Measurements from ENCODE around the gene CLCN2.

The CLCN2 gene

DNA sequence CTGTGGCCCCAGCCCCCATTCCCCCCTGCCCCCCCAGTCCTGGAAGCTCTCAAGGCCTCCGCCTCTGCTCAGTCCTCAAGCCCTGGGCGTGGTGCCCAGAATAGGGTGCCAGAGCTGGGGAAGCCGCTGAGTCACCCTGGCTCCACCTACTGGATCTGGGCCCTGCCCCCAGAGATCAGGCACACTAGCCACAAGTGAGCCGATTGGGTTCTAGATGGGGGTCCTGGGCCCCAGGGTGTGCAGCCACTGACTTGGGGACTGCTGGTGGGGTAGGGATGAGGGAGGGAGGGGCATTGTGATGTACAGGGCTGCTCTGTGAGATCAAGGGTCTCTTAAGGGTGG is 41.3 kb downstream of the CLCN2 start:
- H2AFZ ChIP-seq (ENCODE audit: low read length) = no peak overlapping the region
- no peak overlapping the region for H3K4me3 ChIP-seq (ENCODE audit: low read depth, low read length, poor library complexity, severe bottlenecking)
- H3K4me2 ChIP-seq (ENCODE audit: low read length) = no peak overlapping the region
- H3F3A ChIP-seq (ENCODE audit: insufficient read depth, low read length) = no peaks in the 10 kb centered on the region
- H3K9me3 ChIP-seq (ENCODE audit: low read length) = no peaks in the 10 kb centered on the region
- no peaks in the 10 kb centered on the region for H4K20me1 ChIP-seq (ENCODE audit: insufficient read depth, low read length)
- H3K27me3 ChIP-seq (ENCODE audit: insufficient read depth, low read length) = no peaks in the 10 kb centered on the region
- peaks cover 43% of the 10 kb centered on the region for H3K79me2 ChIP-seq (ENCODE audit: insufficient read depth, low read length)
- peaks cover 98% of the 10 kb centered on the region for H3K36me3 ChIP-seq (ENCODE audit: insufficient read depth, low read length)
- no peaks in the 10 kb centered on the region for H3K9me2 ChIP-seq (ENCODE audit: low read depth, low read length)
- no peak for TF ChIP-seq EZH2 (IDR thresholded peaks at IDR 0.05; ENCODE audit: borderline replicate concordance, low read length)
- TF ChIP-seq, protein P1, sequence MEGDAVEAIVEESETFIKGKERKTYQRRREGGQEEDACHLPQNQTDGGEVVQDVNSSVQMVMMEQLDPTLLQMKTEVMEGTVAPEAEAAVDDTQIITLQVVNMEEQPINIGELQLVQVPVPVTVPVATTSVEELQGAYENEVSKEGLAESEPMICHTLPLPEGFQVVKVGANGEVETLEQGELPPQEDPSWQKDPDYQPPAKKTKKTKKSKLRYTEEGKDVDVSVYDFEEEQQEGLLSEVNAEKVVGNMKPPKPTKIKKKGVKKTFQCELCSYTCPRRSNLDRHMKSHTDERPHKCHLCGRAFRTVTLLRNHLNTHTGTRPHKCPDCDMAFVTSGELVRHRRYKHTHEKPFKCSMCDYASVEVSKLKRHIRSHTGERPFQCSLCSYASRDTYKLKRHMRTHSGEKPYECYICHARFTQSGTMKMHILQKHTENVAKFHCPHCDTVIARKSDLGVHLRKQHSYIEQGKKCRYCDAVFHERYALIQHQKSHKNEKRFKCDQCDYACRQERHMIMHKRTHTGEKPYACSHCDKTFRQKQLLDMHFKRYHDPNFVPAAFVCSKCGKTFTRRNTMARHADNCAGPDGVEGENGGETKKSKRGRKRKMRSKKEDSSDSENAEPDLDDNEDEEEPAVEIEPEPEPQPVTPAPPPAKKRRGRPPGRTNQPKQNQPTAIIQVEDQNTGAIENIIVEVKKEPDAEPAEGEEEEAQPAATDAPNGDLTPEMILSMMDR (IDR thresholded peaks at IDR 0.05; ENCODE audit: low read length) = no peak
- peaks cover 21% of the 10 kb centered on the region for H3K4me1 ChIP-seq (ENCODE audit: insufficient read depth, low read length, severe bottlenecking)
- H3K27ac ChIP-seq (ENCODE audit: low read depth, low read length, poor library complexity, severe bottlenecking) = no peak overlapping the region
- H3K9ac ChIP-seq (ENCODE audit: low read length) = no peak overlapping the region

DNA sequence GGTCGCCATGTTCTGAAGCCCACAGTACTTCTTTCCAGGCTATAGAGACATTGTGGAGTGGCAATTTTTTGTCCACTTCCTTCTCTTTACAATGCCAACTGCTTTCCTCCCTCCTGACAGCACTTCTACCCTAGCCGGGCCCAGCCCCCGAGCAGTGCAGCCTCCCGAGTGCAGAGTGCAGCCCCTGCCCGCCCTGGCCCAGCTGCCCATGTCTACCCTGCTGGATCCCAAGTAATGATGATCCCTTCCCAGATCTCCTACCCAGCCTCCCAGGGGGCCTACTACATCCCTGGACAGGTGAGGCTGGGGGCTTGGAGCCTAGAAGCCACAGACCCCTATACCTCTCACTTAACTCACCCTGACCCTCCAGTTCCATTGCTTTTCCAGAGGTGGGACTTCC is 44.2 kb downstream of the CLCN2 start:
- Histone ChIP-seq H3K79me2 (ENCODE audit: insufficient read depth, low read length) (peaks cover 46% of the 10 kb centered on the region), H3K4me1 (ENCODE audit: insufficient read depth, low read length, severe bottlenecking) (peaks cover 26% of the 10 kb centered on the region), H2AFZ (ENCODE audit: low read length) (no peak overlapping the region), H3F3A (ENCODE audit: insufficient read depth, low read length) (no peaks in the 10 kb centered on the region), H3K4me3 (ENCODE audit: low read depth, low read length, poor library complexity, severe bottlenecking) (peak overlapping the region; percentile 84), H3K27ac (ENCODE audit: low read depth, low read length, poor library complexity, severe bottlenecking) (no peak overlapping the region), H4K20me1 (ENCODE audit: insufficient read depth, low read length) (no peaks in the 10 kb centered on the region), H3K4me2 (ENCODE audit: low read length) (peak overlapping the region; percentile 93), H3K36me3 (ENCODE audit: insufficient read depth, low read length) (peaks cover 70% of the 10 kb centered on the region), H3K9me3 (ENCODE audit: low read length) (no peaks in the 10 kb centered on the region), H3K9me2 (ENCODE audit: low read depth, low read length) (no peaks in the 10 kb centered on the region), H3K9ac (ENCODE audit: low read length) (peak overlapping the region; percentile 95; the same call in 1 of the 2 replicates), H3K27me3 (ENCODE audit: insufficient read depth, low read length) (no peaks in the 10 kb centered on the region)
- TF ChIP-seq EZH2 (IDR thresholded peaks at IDR 0.05; ENCODE audit: borderline replicate concordance, low read length) = no peak
- TF ChIP-seq, protein P1 (IDR thresholded peaks at IDR 0.05; ENCODE audit: low read length) = no peak

DNA sequence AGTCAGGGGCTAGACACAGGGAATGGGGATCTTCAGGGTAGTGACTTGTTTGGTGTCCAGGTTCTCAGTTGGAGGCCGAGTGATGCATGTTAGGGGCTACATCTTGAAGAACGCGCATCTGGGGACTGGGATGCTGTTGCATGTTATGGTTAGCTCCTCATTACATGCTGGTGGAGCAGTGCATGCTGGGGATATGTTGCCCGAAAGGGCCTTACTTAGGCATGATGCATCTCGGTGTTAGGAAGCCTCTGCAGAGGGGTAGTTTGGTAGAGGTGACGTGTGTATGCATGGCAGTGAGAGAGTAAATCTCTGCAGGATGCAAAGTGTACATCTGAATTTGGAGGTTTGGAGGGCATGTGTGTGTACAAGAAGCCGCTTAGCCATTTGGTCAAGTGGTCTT is 44.6 kb downstream of the CLCN2 start:
- peak overlapping the region; percentile 84 for H3K4me3 ChIP-seq (ENCODE audit: low read depth, low read length, poor library complexity, severe bottlenecking)
- peak overlapping the region; percentile 95 for H3K9ac ChIP-seq (ENCODE audit: low read length)
- peaks cover 26% of the 10 kb centered on the region for H3K4me1 ChIP-seq (ENCODE audit: insufficient read depth, low read length, severe bottlenecking)
- no peaks in the 10 kb centered on the region for H3K27me3 ChIP-seq (ENCODE audit: insufficient read depth, low read length)
- H3K9me3 ChIP-seq (ENCODE audit: low read length) = no peaks in the 10 kb centered on the region
- no peaks in the 10 kb centered on the region for H4K20me1 ChIP-seq (ENCODE audit: insufficient read depth, low read length)
- H3K9me2 ChIP-seq (ENCODE audit: low read depth, low read length) = no peaks in the 10 kb centered on the region
- peak overlapping the region; percentile 93 for H3K4me2 ChIP-seq (ENCODE audit: low read length)
- peaks cover 46% of the 10 kb centered on the region for H3K79me2 ChIP-seq (ENCODE audit: insufficient read depth, low read length)
- TF ChIP-seq, protein P1 (IDR thresholded peaks at IDR 0.05; ENCODE audit: low read length) = no peak
- no peak for TF ChIP-seq EZH2 (IDR thresholded peaks at IDR 0.05; ENCODE audit: borderline replicate concordance, low read length)
- no peaks in the 10 kb centered on the region for H3F3A ChIP-seq (ENCODE audit: insufficient read depth, low read length)
- peaks cover 65% of the 10 kb centered on the region for H3K36me3 ChIP-seq (ENCODE audit: insufficient read depth, low read length)
- no peak overlapping the region for H2AFZ ChIP-seq (ENCODE audit: low read length)
- no peak overlapping the region for H3K27ac ChIP-seq (ENCODE audit: low read depth, low read length, poor library complexity, severe bottlenecking)

All from OCI-LY1 (cell line).